GM21723 (cell line): Measurements from ENCODE around the gene CLMN.
"Not testable (repeated sequence)": the region's sequence is repeated elsewhere in the genome, so short reads cannot be mapped to it uniquely, and the experiment has no call there.

ENCODE experiments used
- ATAC-seq: cut with Tn5 transposase; IDR thresholded peaks from one replicate; pipeline ENCODE4 v1.9.1; 2021; ENCODE audit warnings: mild to moderate bottlenecking, moderate library complexity; ENCODE audit not compliant: unreplicated experiment

Gene CLMN

DNA sequence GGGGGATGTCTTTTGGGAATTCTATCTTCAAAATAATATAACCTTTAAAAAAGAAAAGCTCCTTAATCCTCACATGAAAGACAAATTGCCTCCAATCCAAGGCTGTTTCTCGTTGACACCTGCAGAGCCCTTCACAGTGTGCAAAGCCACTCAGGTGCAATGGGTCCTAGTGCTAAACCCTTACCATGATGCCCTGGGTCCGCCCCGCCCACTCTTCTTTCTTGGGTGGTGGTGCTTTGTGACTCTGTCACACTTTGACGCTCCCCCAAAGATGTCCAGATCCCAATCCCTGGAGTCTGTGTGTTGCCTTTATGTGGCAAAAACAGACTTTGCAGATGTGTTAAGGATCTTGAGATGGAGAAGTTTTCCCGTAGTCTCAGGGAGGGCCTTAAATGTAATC is 29.7 kb downstream of the CLMN start:
- no peak for ATAC-seq

DNA sequence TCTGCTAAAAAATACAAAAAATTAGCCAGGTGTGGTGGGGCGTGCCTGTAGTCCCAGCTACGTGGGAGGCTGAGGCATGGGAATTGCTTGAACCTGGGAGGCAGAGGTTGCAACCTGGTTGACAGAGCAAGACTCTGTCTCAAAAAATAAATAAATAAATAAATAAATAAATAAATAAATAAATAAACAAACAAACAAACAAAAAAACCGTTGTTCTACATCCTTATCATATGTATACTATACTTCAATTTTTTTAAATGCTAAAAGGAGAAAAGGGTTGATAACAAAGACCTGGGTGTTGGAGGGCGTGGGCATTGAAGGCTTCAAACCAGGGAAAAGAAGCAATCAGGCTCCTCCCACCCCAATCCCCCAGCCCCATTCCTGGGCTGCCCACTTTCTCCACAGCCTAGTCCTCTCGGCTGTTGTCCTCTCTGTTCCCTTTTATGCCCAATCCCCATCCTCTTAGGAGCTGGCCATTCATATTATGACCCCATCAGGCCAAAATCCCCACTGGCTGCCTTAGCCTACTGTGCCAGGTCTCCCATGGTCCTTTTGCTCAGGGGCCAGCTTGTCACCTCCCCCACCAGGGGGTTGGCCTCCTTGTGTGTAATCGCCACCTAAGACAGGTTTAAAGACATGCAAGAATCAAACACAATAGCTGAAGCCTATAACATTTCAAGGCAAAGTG is 30.2 kb downstream of the CLMN start:
- ATAC-seq: no peak

DNA sequence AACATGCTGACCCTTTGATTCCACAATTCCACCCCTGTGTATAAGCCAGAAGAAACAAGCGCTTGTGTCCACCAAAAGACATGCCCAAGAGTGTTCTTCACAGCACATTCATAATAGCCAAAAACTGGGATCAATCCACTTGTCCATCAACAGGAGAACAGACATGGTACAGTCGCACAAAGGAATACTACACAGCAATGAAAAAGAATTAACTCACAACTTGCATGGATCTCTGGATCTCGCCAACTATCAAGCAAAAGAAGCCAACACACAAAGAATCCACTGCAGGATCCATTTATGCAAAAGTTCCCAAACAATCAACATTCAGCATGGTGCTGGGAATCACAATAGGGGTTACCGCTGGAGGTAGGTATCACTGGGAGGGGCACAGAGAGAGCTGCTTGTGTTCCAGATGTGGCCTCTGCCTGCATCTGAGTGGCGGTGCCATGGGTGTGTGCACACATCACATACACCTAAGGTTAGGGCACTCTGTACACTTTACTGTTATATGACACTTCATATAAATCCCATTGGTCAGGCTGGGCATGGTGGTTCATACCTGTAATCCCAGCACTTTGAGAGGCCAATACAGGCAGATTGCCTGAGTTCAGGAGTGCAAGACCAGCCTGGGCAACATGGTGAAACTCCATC is 30.9 kb downstream of the CLMN start:
- ATAC-seq: no peak

DNA sequence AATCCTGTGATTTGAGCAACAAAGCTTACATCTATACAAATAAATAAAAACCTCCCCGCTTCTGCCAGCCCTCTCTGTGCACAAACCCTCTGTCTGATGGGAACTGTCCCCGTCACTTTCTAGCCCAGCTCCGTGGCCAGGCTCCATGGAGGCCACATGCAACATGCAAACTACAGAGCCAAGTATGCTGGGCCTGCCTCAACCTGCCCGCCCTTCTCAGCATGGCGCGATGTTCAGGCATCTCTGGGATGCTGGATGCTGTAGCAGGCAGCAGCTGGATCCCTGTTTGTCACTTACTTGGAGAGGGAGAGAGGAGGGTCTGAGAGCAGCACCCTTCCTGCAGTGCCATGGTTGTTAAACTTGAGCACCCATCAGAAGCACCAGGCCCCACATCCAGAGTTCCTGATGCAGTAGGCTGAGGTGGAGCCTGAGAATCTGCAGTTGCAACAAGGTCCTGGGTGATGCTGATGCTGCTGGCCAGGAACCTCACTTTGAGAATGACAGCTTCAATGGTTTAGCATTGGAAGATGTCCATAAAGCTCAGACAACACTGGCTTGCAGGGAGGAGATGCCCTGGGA is 32.4 kb downstream of the CLMN start:
- ATAC-seq: no peak

DNA sequence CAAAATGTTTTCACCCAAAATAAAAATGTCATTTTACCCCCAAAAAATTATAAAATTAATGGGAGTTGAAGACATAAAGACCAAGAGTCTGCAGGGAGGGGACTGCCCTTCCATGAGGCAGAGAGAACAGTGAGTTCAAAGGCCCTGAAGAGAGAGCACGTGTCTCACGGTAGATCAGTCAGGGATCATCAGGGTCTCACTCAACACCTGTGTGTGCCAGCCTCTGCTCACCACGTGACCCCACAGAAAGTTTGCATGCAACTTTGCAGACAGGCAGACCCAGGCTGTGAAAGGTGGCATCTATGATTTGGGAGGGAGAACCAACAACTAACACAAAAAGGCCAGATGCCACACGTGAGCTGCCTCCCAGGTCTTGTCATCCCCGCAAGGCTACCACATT is 33.1 kb downstream of the CLMN start:
- ATAC-seq: no peak

DNA sequence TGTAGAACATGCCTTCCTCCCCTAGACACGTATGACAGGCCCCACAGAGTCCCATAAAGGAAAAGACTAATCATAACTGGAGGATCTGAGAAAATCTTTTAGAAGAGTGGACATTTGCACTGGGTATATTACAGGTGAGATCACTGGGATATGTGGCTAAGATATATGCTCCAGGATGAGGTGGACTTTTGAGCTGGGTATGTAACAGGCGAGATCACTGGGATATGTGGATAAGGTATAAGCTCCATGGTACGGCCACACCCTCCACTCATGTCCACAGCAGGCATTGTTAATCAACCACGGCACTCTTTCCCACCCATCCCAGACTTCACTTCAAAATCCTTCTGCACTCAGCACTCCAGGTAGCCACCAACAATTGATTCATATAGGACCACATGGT is 34.1 kb downstream of the CLMN start:
- ATAC-seq: no peak

DNA sequence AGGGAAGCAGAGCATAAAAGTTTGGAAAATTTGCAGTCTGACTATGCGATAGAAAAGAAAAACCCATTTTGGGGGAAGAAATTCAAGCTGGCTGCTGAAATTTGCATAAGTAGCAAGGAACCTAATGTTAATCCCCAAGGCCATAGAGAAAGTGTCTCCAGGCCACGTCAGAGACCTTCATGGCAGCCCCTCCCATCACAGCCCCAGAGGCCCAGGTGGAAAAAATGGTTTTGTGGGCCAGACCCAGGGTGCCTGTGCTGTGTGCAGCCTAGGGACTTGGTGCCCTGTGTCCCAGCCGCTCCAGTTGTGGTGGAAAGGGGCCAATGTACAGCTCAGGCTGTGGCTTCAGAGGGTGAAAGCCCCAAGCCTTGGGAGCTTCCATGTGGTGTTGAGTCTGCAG is 35.9 kb downstream of the CLMN start:
- not testable (repeated sequence) for ATAC-seq

GRCh38 chr14:95282986-95283380 is 36.7 kb downstream of the CLMN start:
- not testable (repeated sequence) for ATAC-seq

- no peak for ATAC-seq
Observed at GRCh38 chr14:95282354-95282985, 37.2 kb downstream of the CLMN start.

DNA sequence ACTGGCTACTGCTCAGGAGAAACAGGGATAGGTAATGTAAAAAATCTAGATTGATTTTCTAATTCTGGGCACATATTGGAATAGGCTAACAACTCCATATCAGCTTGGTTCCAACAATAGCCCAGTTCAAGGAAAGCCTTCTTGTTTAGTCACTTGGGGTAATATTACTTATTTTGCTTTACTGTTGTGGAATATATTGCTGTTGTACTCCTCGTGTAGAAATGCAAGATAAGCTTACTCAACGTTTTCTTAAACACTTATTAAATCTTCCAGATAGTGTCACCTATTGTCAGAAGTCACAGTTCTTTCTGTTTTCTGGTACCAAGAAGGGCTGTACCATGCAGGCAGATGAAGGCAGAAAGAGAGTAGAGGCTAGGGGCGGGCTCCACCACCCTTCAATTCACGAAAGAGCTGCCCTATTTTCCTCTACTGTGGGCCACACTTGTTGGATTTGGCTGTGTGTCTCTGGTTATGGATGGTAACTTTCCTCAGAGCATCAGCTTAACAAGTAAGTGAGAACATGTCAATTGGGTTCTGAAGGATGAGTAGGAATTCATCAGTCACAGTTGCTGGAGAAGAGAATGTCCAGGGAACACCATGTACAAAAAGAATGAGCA is 38.0 kb downstream of the CLMN start:
- ATAC-seq: no peak

DNA sequence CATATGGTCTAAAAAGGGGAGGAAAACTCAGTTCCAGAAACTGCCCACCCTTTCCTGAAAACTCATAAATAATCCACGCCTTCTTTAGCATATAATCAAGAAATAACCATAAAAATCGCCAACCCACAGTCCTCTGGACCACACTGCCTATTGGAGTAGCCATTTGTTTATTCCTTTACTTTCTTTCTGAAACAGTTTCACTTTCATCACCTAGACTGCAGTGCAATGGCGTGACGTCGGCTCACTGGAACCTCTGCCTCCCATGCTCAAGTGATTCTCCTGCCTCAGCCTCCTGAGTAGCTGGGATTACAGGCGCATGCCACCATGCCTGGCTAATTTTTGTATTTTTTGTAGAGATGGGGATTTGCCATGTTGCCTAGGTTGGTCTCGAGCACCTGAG is 44.2 kb downstream of the CLMN start:
- ATAC-seq: no peak

- no peak for ATAC-seq
Observed at GRCh38 chr14:95274874-95275273, 44.8 kb downstream of the CLMN start.

GRCh38 chr14:95274279-95274678 is 45.4 kb downstream of the CLMN start:
- no peak for ATAC-seq

DNA sequence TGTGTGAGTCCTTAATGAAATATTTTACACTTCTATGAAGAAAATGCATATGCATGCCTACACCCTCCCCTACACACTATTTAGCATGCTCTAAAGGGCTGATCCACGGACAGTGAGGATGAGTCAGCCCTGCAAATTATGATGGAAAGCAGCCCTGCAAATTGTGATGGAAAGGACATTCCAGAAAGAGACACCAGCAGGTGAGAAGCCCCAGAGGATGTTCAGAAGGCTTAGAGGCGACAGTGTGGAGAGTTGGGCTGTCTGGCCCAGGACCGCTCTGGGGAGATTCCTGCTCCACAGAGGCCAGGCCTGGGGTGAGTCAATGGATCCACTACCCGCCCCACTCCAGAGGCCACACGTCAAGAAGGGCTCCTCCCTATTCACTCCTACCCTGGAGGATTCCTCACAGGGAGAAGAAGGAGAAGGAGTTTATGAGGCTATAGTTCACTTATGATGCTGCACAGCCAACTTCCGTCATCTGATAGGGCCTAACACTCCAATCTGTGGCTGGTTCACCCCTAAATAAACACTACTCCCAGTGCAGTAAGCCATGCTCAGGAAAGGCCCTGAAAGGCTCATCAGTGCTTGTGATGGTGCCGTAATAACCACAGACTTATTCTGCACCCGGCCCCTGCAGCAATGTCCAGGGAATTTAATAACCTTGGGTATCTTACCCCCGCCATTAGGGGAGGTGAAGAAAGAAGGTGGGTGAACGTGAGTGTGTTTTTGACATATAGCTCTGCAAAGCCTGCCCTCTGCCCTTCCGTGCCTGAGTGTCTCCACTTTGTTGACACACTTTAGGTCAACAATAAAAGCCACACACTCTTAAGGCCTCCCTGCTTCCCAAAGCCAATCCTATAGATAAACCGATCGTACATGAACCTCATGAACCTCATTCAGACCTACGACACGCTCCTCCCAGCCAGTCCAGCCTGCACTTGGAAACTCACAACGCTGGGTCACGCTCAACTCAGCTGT is 46.4 kb downstream of the CLMN start:
- no peak for ATAC-seq

DNA sequence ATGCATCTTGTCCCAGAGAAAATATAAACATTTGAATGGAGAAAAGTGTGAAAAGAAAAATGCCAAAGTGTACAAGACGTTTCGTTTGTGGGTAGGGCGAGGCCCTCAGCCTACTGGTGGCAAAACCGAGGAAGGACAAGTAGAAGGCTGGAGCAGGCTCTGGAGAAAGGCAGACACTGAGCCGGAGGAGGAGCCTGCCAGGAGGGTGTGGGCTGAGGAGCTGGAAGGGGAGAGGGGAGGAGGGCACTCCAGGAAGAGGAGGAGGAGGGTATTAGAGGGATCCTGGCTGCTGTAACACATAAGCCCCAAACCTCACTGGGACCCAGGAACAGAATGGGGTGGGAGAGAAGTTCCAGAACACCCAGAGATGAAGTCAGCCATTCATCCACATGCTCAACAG is 47.7 kb downstream of the CLMN start:
- no peak for ATAC-seq

DNA sequence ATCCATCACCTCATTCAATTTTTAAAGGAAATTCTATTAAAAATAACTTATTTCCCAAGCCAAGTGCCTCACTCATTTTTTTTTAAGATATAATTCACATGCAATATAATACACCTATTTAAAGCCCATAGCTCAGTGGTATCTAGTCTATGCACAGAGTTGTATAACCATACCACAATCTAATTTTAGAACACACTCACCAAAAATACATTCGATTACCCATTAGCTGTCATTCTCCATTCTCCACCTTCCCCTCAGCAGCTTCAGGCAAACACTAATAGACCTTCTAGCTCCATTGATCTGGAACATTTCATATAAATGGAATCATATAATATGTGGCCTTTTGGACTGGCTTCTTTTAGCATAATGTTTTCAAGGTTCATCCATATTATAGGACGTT is 49.5 kb downstream of the CLMN start:
- ATAC-seq: no peak

- ATAC-seq: no peak
Observed at GRCh38 chr14:95269493-95269892, 50.2 kb downstream of the CLMN start.

DNA sequence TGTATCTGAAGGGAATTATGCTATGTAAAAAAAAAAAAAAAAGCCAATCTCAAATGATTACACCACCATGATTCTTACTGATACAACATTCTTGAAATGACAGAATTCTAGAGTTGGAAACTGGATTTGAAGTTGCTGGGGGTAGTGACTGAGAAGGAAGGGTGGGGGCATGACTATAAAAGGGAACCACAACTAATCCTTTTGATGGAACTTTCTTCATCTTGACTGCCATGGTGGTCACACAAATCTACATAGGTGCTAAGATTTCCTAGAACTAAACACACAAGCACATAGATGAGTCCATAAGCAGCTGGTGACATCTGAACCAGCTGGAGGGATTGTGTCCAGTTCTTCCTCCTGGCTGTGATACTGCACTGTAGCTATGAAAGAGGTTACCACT is 51.4 kb downstream of the CLMN start:
- ATAC-seq: no peak

- ATAC-seq: no peak
Observed at GRCh38 chr14:95267306-95267705, 52.4 kb downstream of the CLMN start.
